ENCODE data around the gene SP140.

SP140 gene

GRCh38 chr2:230234122-230234722 is 8.7 kb downstream of the SP140 start:
- H3K4me3 ChIP-seq (replicated peaks; ENCODE audit: low read depth, low read length), result no peak overlapping the region
- no peak for TF ChIP-seq CTCF (IDR thresholded peaks at IDR 0.05; ENCODE audit: low read length, missing control alignments)
- no peak for DNase-seq (ENCODE audit: low read depth)

- peak; percentile 3 for DNase-seq (ENCODE audit: low read depth)
- TF ChIP-seq CTCF (IDR thresholded peaks at IDR 0.05; ENCODE audit: low read length, missing control alignments), result no peak
Observed at GRCh38 chr2:230234845-230235244, 9.3 kb downstream of the SP140 start.

GRCh38 chr2:230244211-230244610 is 18.7 kb downstream of the SP140 start:
- no peak for DNase-seq (ENCODE audit: low read depth)
- no peak overlapping the region for H3K4me3 ChIP-seq (replicated peaks; ENCODE audit: low read depth, low read length)
- TF ChIP-seq CTCF (IDR thresholded peaks at IDR 0.05; ENCODE audit: low read length, missing control alignments), result no peak

More at GRCh38 chr2:230234845-230235244, 9.3 kb downstream of the SP140 start:
- H3K4me3 ChIP-seq (replicated peaks; ENCODE audit: low read depth, low read length), result no peak overlapping the region

GRCh38 chr2:230246206-230246605 is 20.7 kb downstream of the SP140 start:
- no peak overlapping the region for H3K4me3 ChIP-seq (replicated peaks; ENCODE audit: low read depth, low read length)
- no peak for DNase-seq (ENCODE audit: low read depth)
- no peak for TF ChIP-seq CTCF (IDR thresholded peaks at IDR 0.05; ENCODE audit: low read length, missing control alignments)

- DNase-seq (ENCODE audit: low read depth), result no peak
- H3K4me3 ChIP-seq (replicated peaks; ENCODE audit: low read depth, low read length), result no peak overlapping the region
- no peak for TF ChIP-seq CTCF (IDR thresholded peaks at IDR 0.05; ENCODE audit: low read length, missing control alignments)
Observed at GRCh38 chr2:230250231-230250630, 24.7 kb downstream of the SP140 start.

GRCh38 chr2:230254152-230254881 is 28.8 kb downstream of the SP140 start:
- DNase-seq (ENCODE audit: low read depth), result no peak
- TF ChIP-seq CTCF (IDR thresholded peaks at IDR 0.05; ENCODE audit: low read length, missing control alignments), result no peak
- H3K4me3 ChIP-seq (replicated peaks; ENCODE audit: low read depth, low read length), result no peak overlapping the region

Measured in fibroblast of pulmonary artery (primary cell).